ENCODE measurements around the gene MMUT.
"Not testable (repeated sequence)": the region's sequence is repeated elsewhere in the genome, so short reads cannot be mapped to it uniquely, and the experiment has no call there.

MMUT gene

GRCh38 chr6:49416195-49416594, 46.9 kb downstream of the MMUT start:
- no peak for DNase-seq

GRCh38 chr6:49415358-49415757, 47.7 kb downstream of the MMUT start:
- DNase-seq, result no peak

- no peak for DNase-seq
Observed at GRCh38 chr6:49410564-49410963, 52.5 kb downstream of the MMUT start.

- DNase-seq, result peak; percentile 20
Observed at GRCh38 chr6:49409951-49410542, 53.0 kb downstream of the MMUT start.

GRCh38 chr6:49406250-49406970, 56.6 kb downstream of the MMUT start:
- DNase-seq, result no peak

- no peak for DNase-seq
Observed at GRCh38 chr6:49401063-49401462, 62.0 kb downstream of the MMUT start.

GRCh38 chr6:49386667-49387508, 76.2 kb downstream of the MMUT start:
- DNase-seq, result not testable (repeated sequence)

- DNase-seq, result no peak
Observed at GRCh38 chr6:49384904-49385303, 78.1 kb downstream of the MMUT start.

Measured in NCI-H2107 (cell line).